Adrenal gland (tissue), 5 donors: ENCODE measurements around the gene TRIM22.

Experiments used
- CTCF ChIP-seq, 6 experiments: fragments of 450-650 bp in 4 of 6; fragments of 200-600 bp in 2 of 6; sonication (generic) in 1 of 6; IDR thresholded peaks; 1 replicate in 5 of 6; 2 replicates in 1 of 6; pipeline versions ENCODE4 v1.5.1 to v1.8.0; 2016 to 2021; ENCODE audit warnings: antibody characterized with exemption in 6 of 6, mild to moderate bottlenecking in 2 of 6, moderate library complexity in 1 of 6
- POLR2A ChIP-seq, 2 donors: fragments of 450-650 bp; IDR thresholded peaks; one replicate each; pipeline ENCODE4 v1.6.1; 2017; ENCODE audit warnings: antibody characterized with exemption in 2 of 2, mild to moderate bottlenecking in 2 of 2, moderate library complexity in 1 of 2
- donor health status: DM: no; HTN: no; CAD: no.

- TF ChIP-seq CTCF (IDR thresholded peaks at IDR 0.05) (no peak), POLR2A (IDR thresholded peaks at IDR 0.05) (no peak)
These were observed 1.1 kb upstream of the TRIM22 start for GRCh38 chr11:5688482-5688881.
